NCI-H510A (cell line): ENCODE data around the gene NDP.

Experiments used
- DNase-seq: peaks from one replicate; lab custom pipeline; 2025; lab: John Stamatoyannopoulos, UW

NDP gene

GRCh38 chrX:43973249-43974099, at the start of gene NDP:
TSS of gene NDP (minus strand) at chrX:43973390. CDS start at chrX:43958645, 14,745 bp downstream.
- no peak for DNase-seq

GRCh38 chrX:44022964-44023363, 49.8 kb upstream of the NDP start:
- DNase-seq = no peak

- no peak for DNase-seq
Measured at GRCh38 chrX:44020693-44021092, 47.5 kb upstream of the NDP start.

- no peak for DNase-seq
Measured at GRCh38 chrX:44019911-44020310, 46.7 kb upstream of the NDP start.

- no peak for DNase-seq
Measured at GRCh38 chrX:44017676-44018075, 44.5 kb upstream of the NDP start.

GRCh38 chrX:44016906-44017305, 43.7 kb upstream of the NDP start:
- DNase-seq = no peak

- no peak for DNase-seq
Measured at GRCh38 chrX:44012484-44013096, 39.4 kb upstream of the NDP start.

- DNase-seq = no peak
Measured at GRCh38 chrX:44011506-44011905, 38.3 kb upstream of the NDP start.

GRCh38 chrX:44010626-44011025, 37.4 kb upstream of the NDP start:
- no peak for DNase-seq

- no peak for DNase-seq
Measured at GRCh38 chrX:44006081-44006480, 32.9 kb upstream of the NDP start.

- DNase-seq = no peak
Measured at GRCh38 chrX:44003975-44004374, 30.8 kb upstream of the NDP start.

GRCh38 chrX:44002567-44002966, 29.4 kb upstream of the NDP start:
- DNase-seq = no peak

- DNase-seq = no peak
Measured at GRCh38 chrX:43998374-43998773, 25.2 kb upstream of the NDP start.

- no peak for DNase-seq
Measured at GRCh38 chrX:43996491-43996890, 23.3 kb upstream of the NDP start.

- DNase-seq = no peak
Measured at GRCh38 chrX:43986083-43986482, 12.9 kb upstream of the NDP start.

GRCh38 chrX:43985511-43985910, 12.3 kb upstream of the NDP start:
- no peak for DNase-seq

- DNase-seq = no peak
Measured at GRCh38 chrX:43978226-43978625, 5.0 kb upstream of the NDP start.

- no peak for DNase-seq
Measured at GRCh38 chrX:43976205-43976604, 3.0 kb upstream of the NDP start.

- DNase-seq = no peak
Measured at GRCh38 chrX:43975796-43976195, 2.6 kb upstream of the NDP start.

GRCh38 chrX:43974741-43975465, 1.7 kb upstream of the NDP start:
- no peak for DNase-seq

GRCh38 chrX:43974100-43974475, 898 bp upstream of the NDP start:
- DNase-seq = no peak

GRCh38 chrX:43971966-43972961, 926 bp downstream of the NDP start:
- DNase-seq = no peak
